OCI-LY1 (cell line): Measurements from ENCODE around the gene DPT.
"Not testable (repeated sequence)": the region's sequence is repeated elsewhere in the genome, so short reads cannot be mapped to it uniquely, and the experiment has no call there.

Experiments used
- H2AFZ ChIP-seq: fragments of 200-600 bp; sonication (generic), shearing (Covaris generic); 2 replicates; pipeline ENCODE4 v1.6.0; 2014; ENCODE audit warnings: antibody characterized with exemption, mild to moderate bottlenecking, low read length
- H3F3A ChIP-seq: fragments of 200-600 bp; sonication (generic), shearing (Covaris generic); 2 replicates; pipeline ENCODE4 v1.6.0; 2014; ENCODE audit warnings: mild to moderate bottlenecking, antibody characterized with exemption, low read length, moderate library complexity; ENCODE audit not compliant: insufficient read depth
- H3K27ac ChIP-seq: fragments of 200-600 bp; sonication (generic); 2 replicates; pipeline ENCODE4 v1.5.1; 2014; ENCODE audit warnings: low read length, mixed run types, mild to moderate bottlenecking, low read depth; ENCODE audit not compliant: poor library complexity, severe bottlenecking
- H3K27me3 ChIP-seq: fragments of 200-600 bp; sonication (generic); 2 replicates; pipeline ENCODE4 v1.6.0; 2014; ENCODE audit warnings: antibody characterized with exemption, mild to moderate bottlenecking, low read length, moderate library complexity; ENCODE audit not compliant: insufficient read depth
- H3K36me3 ChIP-seq: fragments of 200-600 bp; sonication (generic); 2 replicates; pipeline ENCODE4 v1.6.1; 2014; ENCODE audit warnings: mild to moderate bottlenecking, antibody characterized with exemption, low read length, moderate library complexity, mixed read lengths; ENCODE audit not compliant: insufficient read depth
- H3K4me1 ChIP-seq: fragments of 200-600 bp; sonication (generic); 2 replicates; pipeline ENCODE4 v1.5.1; 2014; ENCODE audit warnings: mild to moderate bottlenecking, low read length, moderate library complexity; ENCODE audit not compliant: insufficient read depth, severe bottlenecking
- H3K4me2 ChIP-seq: fragments of 200-600 bp; sonication (generic), shearing (Covaris generic); 2 replicates; pipeline ENCODE4 v1.6.1; 2014; ENCODE audit warnings: low read length
- H3K4me3 ChIP-seq: fragments of 200-600 bp; sonication (generic); 2 replicates; pipeline ENCODE4 v1.5.1; 2014; ENCODE audit warnings: low read length, low read depth, mild to moderate bottlenecking, mixed read lengths; ENCODE audit not compliant: poor library complexity, severe bottlenecking
- H3K79me2 ChIP-seq: fragments of 200-600 bp; shearing (Covaris generic); 2 replicates; pipeline ENCODE4 v1.6.1; 2016; ENCODE audit warnings: mixed run types, low read length, mixed read lengths; ENCODE audit not compliant: insufficient read depth
- H3K9ac ChIP-seq: fragments of 200-600 bp; sonication (generic), shearing (Covaris generic); 2 replicates; pipeline ENCODE4 v1.6.1; 2014; ENCODE audit warnings: mild to moderate bottlenecking, low read length, mixed read lengths
- H3K9me2 ChIP-seq: fragments of 200-600 bp; sonication (generic), shearing (Covaris generic); 2 replicates; pipeline ENCODE4 v1.6.1; 2014; ENCODE audit warnings: low read depth, mild to moderate bottlenecking, low read length, mixed read lengths
- H3K9me3 ChIP-seq: fragments of 200-600 bp; shearing (Covaris generic); 2 replicates; pipeline ENCODE4 v1.6.1; 2014; ENCODE audit warnings: low read length, mixed read lengths
- H4K20me1 ChIP-seq: fragments of 200-600 bp; sonication (generic), shearing (Covaris generic); 2 replicates; pipeline ENCODE4 v1.6.0; 2016; ENCODE audit warnings: mild to moderate bottlenecking, low read length; ENCODE audit not compliant: insufficient read depth
- EZH2 ChIP-seq: fragments of 200-600 bp; sonication (generic), shearing (Covaris generic); IDR thresholded peaks from 2 replicates; pipeline ENCODE4 v1.8.0; 2017; ENCODE audit warnings: borderline replicate concordance, mixed run types, mild to moderate bottlenecking, antibody characterized with exemption, low read length, moderate library complexity, mixed read lengths
- TF ChIP-seq, protein P1 (sequence below): fragments of 200-600 bp; sonication (generic), shearing (Covaris generic); IDR thresholded peaks from 2 replicates; pipeline ENCODE4 v1.5.1; 2017; ENCODE audit warnings: mild to moderate bottlenecking, antibody characterized with exemption, low read length, moderate library complexity, mixed read lengths

Gene DPT

DNA sequence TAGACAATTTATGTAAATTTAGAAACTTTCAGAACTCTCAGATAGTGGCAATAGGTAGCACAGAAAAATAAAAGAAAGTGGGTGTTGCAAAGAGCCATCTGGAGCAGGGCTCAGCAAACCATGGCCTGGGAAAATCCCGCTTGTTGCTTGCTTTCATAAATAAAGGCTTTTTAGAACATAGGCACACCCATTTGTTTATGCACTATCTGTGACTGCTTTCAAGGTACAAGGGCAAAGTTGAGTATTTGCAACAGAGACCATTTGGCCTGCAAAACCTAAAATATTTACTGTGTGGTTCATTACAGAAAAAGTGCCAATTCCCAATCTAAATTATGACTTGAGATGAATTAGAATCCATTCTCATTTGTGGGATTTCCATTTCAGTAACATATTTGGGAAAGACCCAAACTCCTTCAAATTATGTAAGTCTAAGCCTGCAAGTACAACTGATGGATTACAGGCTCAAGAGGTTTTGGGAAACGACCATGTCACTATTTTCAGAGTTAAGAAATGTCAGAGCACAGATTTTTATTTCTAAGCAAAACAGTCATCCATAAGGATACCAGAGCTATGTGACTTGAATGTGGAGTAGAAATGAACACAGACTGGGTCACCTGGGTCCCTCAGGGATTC, 43.5 kb upstream of the DPT start:
- Histone ChIP-seq H3K4me1 (no peaks in the 10 kb centered on the region), H3K9ac (no peak overlapping the region), H3K36me3 (no peaks in the 10 kb centered on the region), H3K4me3 (no peak overlapping the region), H3F3A (no peaks in the 10 kb centered on the region), H3K9me2 (no peaks in the 10 kb centered on the region), H3K27me3 (no peaks in the 10 kb centered on the region), H2AFZ (no peak overlapping the region), H3K4me2 (no peak overlapping the region), H3K79me2 (no peaks in the 10 kb centered on the region), H3K9me3 (no peaks in the 10 kb centered on the region), H4K20me1 (no peaks in the 10 kb centered on the region), H3K27ac (no peak overlapping the region)
- TF ChIP-seq, protein P1, sequence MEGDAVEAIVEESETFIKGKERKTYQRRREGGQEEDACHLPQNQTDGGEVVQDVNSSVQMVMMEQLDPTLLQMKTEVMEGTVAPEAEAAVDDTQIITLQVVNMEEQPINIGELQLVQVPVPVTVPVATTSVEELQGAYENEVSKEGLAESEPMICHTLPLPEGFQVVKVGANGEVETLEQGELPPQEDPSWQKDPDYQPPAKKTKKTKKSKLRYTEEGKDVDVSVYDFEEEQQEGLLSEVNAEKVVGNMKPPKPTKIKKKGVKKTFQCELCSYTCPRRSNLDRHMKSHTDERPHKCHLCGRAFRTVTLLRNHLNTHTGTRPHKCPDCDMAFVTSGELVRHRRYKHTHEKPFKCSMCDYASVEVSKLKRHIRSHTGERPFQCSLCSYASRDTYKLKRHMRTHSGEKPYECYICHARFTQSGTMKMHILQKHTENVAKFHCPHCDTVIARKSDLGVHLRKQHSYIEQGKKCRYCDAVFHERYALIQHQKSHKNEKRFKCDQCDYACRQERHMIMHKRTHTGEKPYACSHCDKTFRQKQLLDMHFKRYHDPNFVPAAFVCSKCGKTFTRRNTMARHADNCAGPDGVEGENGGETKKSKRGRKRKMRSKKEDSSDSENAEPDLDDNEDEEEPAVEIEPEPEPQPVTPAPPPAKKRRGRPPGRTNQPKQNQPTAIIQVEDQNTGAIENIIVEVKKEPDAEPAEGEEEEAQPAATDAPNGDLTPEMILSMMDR = no peak
- no peak for TF ChIP-seq EZH2

DNA sequence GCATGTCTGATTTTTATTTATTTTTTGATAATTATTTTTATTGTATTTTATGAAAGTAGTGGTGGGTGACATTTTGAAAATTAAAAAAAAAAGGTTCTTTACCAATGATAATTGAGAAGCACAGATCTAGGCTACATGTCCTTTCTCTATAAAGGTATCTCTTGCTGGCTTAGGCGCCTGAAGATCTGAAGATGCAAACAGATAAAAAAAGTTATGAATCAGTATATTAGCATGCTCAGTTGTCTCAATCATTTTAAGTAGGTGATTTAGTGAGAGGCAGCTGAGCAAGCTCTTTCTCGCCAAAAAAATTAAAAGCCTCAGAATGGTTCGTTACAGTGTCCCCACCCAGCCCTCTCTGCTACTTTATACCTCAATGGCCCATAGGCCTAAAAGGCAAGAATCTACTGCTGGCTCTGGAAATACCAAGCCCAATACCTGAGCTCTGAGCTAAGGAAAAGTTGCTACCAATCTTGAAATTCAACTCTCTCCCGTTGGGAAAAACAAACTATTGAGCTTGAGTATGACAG, 42.2 kb upstream of the DPT start:
- TF ChIP-seq, protein P1 = no peak
- no peak for TF ChIP-seq EZH2
- Histone ChIP-seq H3K27ac (no peak overlapping the region), H3K36me3 (no peaks in the 10 kb centered on the region), H4K20me1 (no peaks in the 10 kb centered on the region), H3K9ac (no peak overlapping the region), H3K9me3 (no peaks in the 10 kb centered on the region), H3K27me3 (no peaks in the 10 kb centered on the region), H2AFZ (no peak overlapping the region), H3K4me1 (no peaks in the 10 kb centered on the region), H3F3A (no peaks in the 10 kb centered on the region), H3K4me2 (no peak overlapping the region), H3K79me2 (no peaks in the 10 kb centered on the region), H3K4me3 (no peak overlapping the region), H3K9me2 (no peaks in the 10 kb centered on the region)

DNA sequence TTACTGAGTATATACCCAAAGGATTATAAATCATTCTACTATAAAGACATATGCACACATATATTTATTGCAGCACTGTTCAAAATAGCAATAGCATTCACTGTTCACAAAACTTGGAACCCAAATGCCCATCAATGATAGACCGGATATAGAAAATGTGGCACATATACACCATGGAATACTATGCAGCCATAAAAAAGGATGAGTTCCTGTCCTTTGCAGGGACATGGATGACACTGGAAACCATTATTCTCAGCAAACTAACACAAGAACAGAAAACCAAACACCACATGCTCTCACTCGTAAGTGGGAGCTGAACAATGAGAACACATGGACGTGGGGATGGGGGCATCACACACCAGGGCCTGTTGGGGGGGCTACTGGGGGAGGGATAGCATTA, 40.9 kb upstream of the DPT start:
- not testable (repeated sequence) for H3F3A ChIP-seq, H3K9ac ChIP-seq, H3K4me1 ChIP-seq, H3K9me3 ChIP-seq, H3K27ac ChIP-seq, H2AFZ ChIP-seq, H3K27me3 ChIP-seq, H3K79me2 ChIP-seq, H3K4me3 ChIP-seq, H4K20me1 ChIP-seq, H3K36me3 ChIP-seq, H3K4me2 ChIP-seq, H3K9me2 ChIP-seq
